SK-N-SH treated with all-trans-retinoic acid at 6 μM for 48 hours (cell line): ENCODE data around the gene DAGLA.

Experiments used
- ATAC-seq: fragments of 200-7000 bp; cut with Tn5 transposase; 3 replicates; pipeline ENCODE4 v1.9.1; 2020; ENCODE audit warnings: mild to moderate bottlenecking, moderate library complexity
- BACH2 ChIP-seq: fragments of 250-450 bp; sonication (Bioruptor Pico); IDR thresholded peaks from 2 replicates; pipeline ENCODE4 v1.9.0; 2021; ENCODE audit warnings: mild to moderate bottlenecking, borderline replicate concordance
- CREB5 ChIP-seq: fragments of 250-450 bp; sonication (Bioruptor Pico); IDR thresholded peaks from 2 replicates; pipeline ENCODE4 v1.5.1; 2020; ENCODE audit warnings: low read depth, mild to moderate bottlenecking, moderate library complexity
- CSDC2 ChIP-seq: fragments of 250-450 bp; sonication (Bioruptor Pico); IDR thresholded peaks from 2 replicates; pipeline ENCODE4 v1.5.0; 2020; ENCODE audit warnings: mild to moderate bottlenecking, moderate library complexity
- CSRNP3 ChIP-seq: fragments of 250-450 bp; sonication (Bioruptor Pico); IDR thresholded peaks from 2 replicates; pipeline ENCODE4 v1.5.1; 2021; ENCODE audit warnings: mild to moderate bottlenecking, moderate library complexity
- ESRRG ChIP-seq: fragments of 250-450 bp; sonication (Bioruptor Pico); IDR thresholded peaks from 2 replicates; pipeline ENCODE4 v1.6.1; 2021; ENCODE audit warnings: mild to moderate bottlenecking
- GLIS3 ChIP-seq: fragments of 250-450 bp; sonication (Bioruptor Pico); IDR thresholded peaks from 2 replicates; pipeline ENCODE4 v1.5.0; 2020; ENCODE audit warnings: mild to moderate bottlenecking, moderate library complexity
- ISL1 ChIP-seq: fragments of 250-450 bp; sonication (Bioruptor Pico); IDR thresholded peaks from 2 replicates; pipeline ENCODE4 v2.1.2; 2022; ENCODE audit warnings: mild to moderate bottlenecking, moderate library complexity
- OSR1 ChIP-seq: fragments of 250-450 bp; sonication (Bioruptor Pico); IDR thresholded peaks from 2 replicates; pipeline ENCODE4 v1.8.0; 2022; ENCODE audit warnings: moderate library complexity, mild to moderate bottlenecking, inconsistent platforms
- PATZ1 ChIP-seq: fragments of 250-450 bp; sonication (Bioruptor Pico); IDR thresholded peaks from 2 replicates; pipeline ENCODE4 v1.8.0; 2020; ENCODE audit warnings: mild to moderate bottlenecking, moderate library complexity, borderline replicate concordance
- POU6F1 ChIP-seq: fragments of 250-450 bp; sonication (Bioruptor Pico); IDR thresholded peaks from 2 replicates; pipeline ENCODE4 v1.8.0; 2021; ENCODE audit warnings: low read depth, mild to moderate bottlenecking, moderate library complexity, borderline replicate concordance
- PPARA ChIP-seq: fragments of 250-450 bp; sonication (Bioruptor Pico); IDR thresholded peaks from 2 replicates; pipeline ENCODE4 v1.5.0; 2020; ENCODE audit warnings: mild to moderate bottlenecking, borderline replicate concordance
- RARB ChIP-seq: fragments of 250-450 bp; sonication (Bioruptor Pico); IDR thresholded peaks from 2 replicates; pipeline ENCODE4 v1.8.0; 2021; ENCODE audit warnings: mild to moderate bottlenecking, moderate library complexity
- SNAI2 ChIP-seq: fragments of 250-450 bp; sonication (Bioruptor Pico); IDR thresholded peaks from 2 replicates; pipeline ENCODE4 v1.5.0; 2020; ENCODE audit warnings: mild to moderate bottlenecking, moderate library complexity
- TCF4 ChIP-seq: fragments of 250-450 bp; sonication (Bioruptor Pico); IDR thresholded peaks from 2 replicates; pipeline ENCODE4 v1.8.0; 2021; ENCODE audit warnings: mild to moderate bottlenecking, moderate library complexity, borderline replicate concordance
- TOX ChIP-seq: fragments of 250-450 bp; sonication (Bioruptor Pico); IDR thresholded peaks from 2 replicates; pipeline ENCODE4 v1.8.0; 2021; ENCODE audit warnings: mild to moderate bottlenecking, moderate library complexity, borderline replicate concordance
- TSHZ2 ChIP-seq: fragments of 250-450 bp; sonication (Bioruptor Pico); IDR thresholded peaks from 2 replicates; pipeline ENCODE4 v1.5.0; 2020; ENCODE audit warnings: mild to moderate bottlenecking, moderate library complexity
- ZC3H10 ChIP-seq: fragments of 250-450 bp; sonication (Bioruptor Pico); IDR thresholded peaks from 2 replicates; pipeline ENCODE4 v1.5.1; 2021; ENCODE audit warnings: mild to moderate bottlenecking, moderate library complexity
- ZFP3 ChIP-seq: fragments of 250-450 bp; sonication (Bioruptor Pico); IDR thresholded peaks from 2 replicates; pipeline ENCODE4 v1.5.0; 2020; ENCODE audit warnings: mild to moderate bottlenecking, moderate library complexity
- ZFP30 ChIP-seq: fragments of 450-650 bp; formaldehyde crosslinking; IDR thresholded peaks from 2 replicates; pipeline ENCODE4 v1.5.0; 2022; ENCODE audit warnings: mild to moderate bottlenecking, moderate library complexity
- ZNF565 ChIP-seq: fragments of 450-650 bp; formaldehyde crosslinking; conservative IDR thresholded peaks from 2 replicates; pipeline ENCODE4 v1.5.0; 2020; ENCODE audit warnings: low read depth, mild to moderate bottlenecking, moderate library complexity

Gene DAGLA

GRCh38 chr11:61710019-61710418, 29.8 kb downstream of the DAGLA start:
- ATAC-seq: no peak
- no peak for TF ChIP-seq SNAI2 (CRISPR knock-in tag)
- no peak for TF ChIP-seq ZC3H10 (CRISPR knock-in tag)
- TF ChIP-seq CSDC2 (CRISPR knock-in tag): no peak
- TF ChIP-seq TCF4 (CRISPR knock-in tag): no peak
- no peak for TF ChIP-seq GLIS3 (CRISPR knock-in tag)
- no peak for TF ChIP-seq TSHZ2 (CRISPR knock-in tag)
- TF ChIP-seq CREB5 (CRISPR knock-in tag): no peak
- TF ChIP-seq TOX (CRISPR knock-in tag): no peak
- TF ChIP-seq PATZ1: no peak
- TF ChIP-seq ZNF565 (CRISPR knock-in tag): no peak
- no peak for TF ChIP-seq BACH2
- no peak for TF ChIP-seq RARB (CRISPR knock-in tag)
- no peak for TF ChIP-seq OSR1 (CRISPR knock-in tag)
- no peak for TF ChIP-seq POU6F1 (CRISPR knock-in tag)
- no peak for TF ChIP-seq ISL1
- TF ChIP-seq ESRRG (CRISPR knock-in tag): no peak
- TF ChIP-seq PPARA (CRISPR knock-in tag): no peak
- TF ChIP-seq, all 23 proteins: peak for 0

GRCh38 chr11:61711037-61711436, 30.8 kb downstream of the DAGLA start:
- no peak for ATAC-seq

GRCh38 chr11:61711498-61711897, 31.3 kb downstream of the DAGLA start:
- no peak for TF ChIP-seq ZFP3 (CRISPR knock-in tag)
- TF ChIP-seq TCF4 (CRISPR knock-in tag): no peak
- TF ChIP-seq PATZ1: no peak
- TF ChIP-seq BACH2: no peak
- no peak for TF ChIP-seq ZC3H10 (CRISPR knock-in tag)
- no peak for TF ChIP-seq ZFP30 (CRISPR knock-in tag)
- TF ChIP-seq RARB (CRISPR knock-in tag): no peak
- TF ChIP-seq CREB5 (CRISPR knock-in tag): no peak
- TF ChIP-seq, all 23 proteins: peak for 0
- ATAC-seq: no peak

More at GRCh38 chr11:61711037-61711436, 30.8 kb downstream of the DAGLA start:
- no peak for TF ChIP-seq ZNF565 (CRISPR knock-in tag)
- no peak for TF ChIP-seq CSRNP3 (CRISPR knock-in tag)
- no peak for TF ChIP-seq TOX (CRISPR knock-in tag)
- TF ChIP-seq BACH2: no peak
